K562 (cell line): ENCODE data around the gene NAE1. TPM values are rescaled to one million over a fixed set of nuclear protein-coding genes. Genes with fewer than 3 reads are reported as not detected.

Source experiments
- ATAC-seq: fragments of 200-7000 bp; cut with Tn5 transposase; 3 replicates; pipeline ENCODE4 v1.9.1; 2020; ENCODE audit warnings: moderate library complexity
- BruUV-seq: library from RNA; stranded (reverse); fragments of 400-500 nt; replicated peaks from 2 replicates; lab custom pipeline; 2021; lab: Mats Ljungman, UMichigan
- CTCF ChIA-PET: fragments of 300-600 bp; formaldehyde crosslinking; extraction: SDS; loops from one replicate; lab custom pipeline; 2021; ENCODE audit warnings: low intra/inter-chr PET ratio; lab: Yijun Ruan, JAX
- POLR2A ChIA-PET: fragments of 300-600, 350-650 bp; sonication (Branson Sonifier 250); formaldehyde crosslinking; extraction: SDS; loops from one replicate; lab custom pipeline; 2021; ENCODE audit warnings: antibody characterized with exemption, inconsistent platforms; lab: Yijun Ruan, JAX
- DNase-seq, 4 experiments: peaks; one replicate each; pipeline versions ENCODE4 v3.0.0 to v3.0.0-alpha.2; 2011 to 2018; ENCODE audit warnings: low spot score in 3 of 4, mixed read lengths in 3 of 4; ENCODE audit errors: extremely low read depth in 1 of 4
- FAIRE-seq: peaks from 2 replicates; lab custom pipeline; 2011; peaks lifted over from hg19 to GRCh38; lab: Jason Lieb, UNC
- H2AFZ ChIP-seq: 2 replicates; pipeline ENCODE4 v1.6.0; 2011; ENCODE audit warnings: low read depth, low read length, control low read depth, inconsistent platforms
- H3K27ac ChIP-seq: fragments of 200-600 bp; 3 replicates; pipeline ENCODE4 v1.8.0; 2011; ENCODE audit warnings: low read depth, mild to moderate bottlenecking, control low read depth, inconsistent platforms, low read length, moderate library complexity, mixed read lengths; ENCODE audit errors: extremely low read depth
- H3K27me3 ChIP-seq, 2 experiments: fragments of 300-600 bp in 1 of 2; 2 replicates in 1 of 2; 3 replicates in 1 of 2; pipeline versions ENCODE4 v1.6.0 to v1.8.0; 2011; ENCODE audit warnings: inconsistent platforms in 2 of 2, low read length in 2 of 2, mild to moderate bottlenecking in 1 of 2, mixed read lengths in 1 of 2, moderate library complexity in 1 of 2; ENCODE audit not compliant: control insufficient read depth in 2 of 2, insufficient read depth in 2 of 2
- H3K36me3 ChIP-seq: fragments of 300-600 bp; 3 replicates; pipeline ENCODE4 v1.8.0; 2011; ENCODE audit warnings: mild to moderate bottlenecking, low read length, inconsistent platforms; ENCODE audit not compliant: control insufficient read depth, insufficient read depth
- H3K4me1 ChIP-seq, 2 experiments: fragments of 200-600 bp in 1 of 2; replicated peaks in 1 of 2; 2 replicates in 1 of 2; 3 replicates in 1 of 2; pipeline versions ENCODE4 v1.5.1 to v1.8.0; 2011; ENCODE audit warnings: inconsistent platforms in 2 of 2, low read length in 2 of 2, mild to moderate bottlenecking in 1 of 2, mixed read lengths in 1 of 2, moderate library complexity in 1 of 2; ENCODE audit not compliant: control insufficient read depth in 2 of 2, insufficient read depth in 2 of 2
- H3K4me2 ChIP-seq: 2 replicates; pipeline ENCODE4 v1.6.1; 2011; ENCODE audit warnings: low read length, control low read depth, inconsistent platforms, mixed read lengths; ENCODE audit not compliant: insufficient read depth
- H3K4me3 ChIP-seq: fragments of 200-600 bp; sonication (generic), shearing (Covaris generic); 2 replicates; pipeline ENCODE4 v1.5.1; 2016; ENCODE audit warnings: control low read depth, inconsistent platforms
- H3K79me2 ChIP-seq: fragments of 200-600 bp; 3 replicates; pipeline ENCODE4 v1.8.0; 2011; ENCODE audit warnings: low read length, inconsistent platforms; ENCODE audit not compliant: control insufficient read depth, insufficient read depth
- H3K9ac ChIP-seq, 2 experiments: 2 replicates each; pipeline versions ENCODE4 v1.6.0 to v1.6.1; 2011; ENCODE audit warnings: low read depth in 2 of 2, low read length in 2 of 2, control low read depth in 1 of 2, inconsistent platforms in 1 of 2, mild to moderate bottlenecking in 1 of 2, mixed read lengths in 1 of 2; ENCODE audit not compliant: insufficient read depth in 1 of 2
- H3K9me1 ChIP-seq: one replicate; pipeline ENCODE4 v1.6.0; 2011; ENCODE audit warnings: inconsistent platforms, mild to moderate bottlenecking, low read length, moderate library complexity; ENCODE audit not compliant: control insufficient read depth, insufficient read depth
- H3K9me3 ChIP-seq: replicated peaks from 2 replicates; pipeline ENCODE4 v1.5.1; 2011; ENCODE audit warnings: low read depth, low read length, inconsistent platforms; ENCODE audit not compliant: control insufficient read depth, insufficient read depth
- H4K20me1 ChIP-seq: replicated peaks from 2 replicates; pipeline ENCODE4 v1.6.1; 2011; ENCODE audit warnings: low read length, inconsistent platforms, mixed read lengths; ENCODE audit not compliant: control insufficient read depth, insufficient read depth
- IRF2 ChIP-seq: sonication (generic); formaldehyde crosslinking; IDR thresholded peaks from 2 replicates; pipeline ENCODE4 v1.8.1; 2022; ENCODE audit warnings: mild to moderate bottlenecking, missing genetic modification reagents
- KLF10 ChIP-seq: fragments of 250-450 bp; sonication (Bioruptor Pico); IDR thresholded peaks from 2 replicates; pipeline ENCODE4 v1.6.1; 2021; ENCODE audit warnings: matching md5 sums
- MED1 ChIP-seq: sonication (generic); formaldehyde crosslinking; IDR thresholded peaks from 2 replicates; pipeline ENCODE4 v1.8.1; 2023; ENCODE audit warnings: missing genetic modification reagents, borderline replicate concordance
- PHB ChIP-seq: fragments of 250-450 bp; sonication (Bioruptor Pico); IDR thresholded peaks from 2 replicates; pipeline ENCODE4 v1.5.0; 2021
- ZC3H11A ChIP-seq: IDR thresholded peaks from 2 replicates; pipeline ENCODE4 v1.6.1; 2012; ENCODE audit warnings: low read depth, low read length, improper control_type of control experiment
- ZNF764 ChIP-seq: fragments of 250-450 bp; sonication (Bioruptor Pico); IDR thresholded peaks from 2 replicates; pipeline ENCODE4 v1.4.0; 2020; ENCODE audit warnings: low read depth, mild to moderate bottlenecking, moderate library complexity
- WGBS: fragments of 100-300 bp; shearing (Covaris generic); methylation state at CpG from one replicate; pipeline ENCODE4 v1.1.6; 2016; ENCODE audit warnings: low coverage, mixed read lengths; ENCODE audit not compliant: insufficient coverage; ENCODE audit errors: missing lambda C conversion rate; 5-methylcytosine and 5-hydroxymethylcytosine counted together
- in situ Hi-C: fragments of 300-500 bp; cut with MboI; formaldehyde crosslinking; loops from 4 replicates; pipeline ENCODE4 v1.15.0; 2018; ENCODE audit warnings: inconsistent platforms, mixed read lengths
- intact Hi-C: fragments of 100-400 bp; cut with micrococcal nuclease; formaldehyde crosslinking; loops from 2 replicates; pipeline ENCODE4 v1.14.2; 2022
- polyA plus RNA-seq, 8 experiments: library from polyadenylated mRNA; depleted of rRNA in 4 of 8; stranded (reverse) in 5 of 8; unstranded in 3 of 8; fragments of >200 nt; fragmentation: Nextera tagmentation in 2 of 8; fragmentation: Illumina TruSeq in 1 of 8; extraction: Ambion mirVana in 2 of 8; extraction: Trizol in 1 of 8; gene quantifications; 2 replicates each; pipeline versions ENCODE4 v1.2.1 to v1.2.3, GENCODE V29; 2011 to 2014; ENCODE audit warnings: inconsistent platforms in 1 of 8, missing spikeins in 1 of 8
- total RNA-seq, 7 experiments: library from RNA; depleted of rRNA in 6 of 7; stranded (reverse); fragments of >200 nt in 6 of 7; fragmentation: Illumina TruSeq in 2 of 7; extraction: Trizol in 2 of 7; gene quantifications; 2 replicates each; pipeline versions ENCODE4 v1.2.1 to v1.2.3, GENCODE V29; 2011 to 2021; ENCODE audit warnings: low replicate concordance in 1 of 7
- TF ChIP-seq, protein P1 (sequence below), 2 experiments: fragments of 450-650 bp; formaldehyde crosslinking in 1 of 2; IDR thresholded peaks; 2 replicates each; pipeline versions ENCODE4 v1.4.0 to v1.6.1; 2014 to 2020; ENCODE audit warnings: mild to moderate bottlenecking in 2 of 2, borderline replicate concordance in 1 of 2, low read depth in 1 of 2
- TF ChIP-seq, protein P2 (sequence below): sonication (generic); formaldehyde crosslinking; IDR thresholded peaks from 2 replicates; pipeline ENCODE4 v1.8.0; 2022; ENCODE audit warnings: mild to moderate bottlenecking, missing genetic modification reagents

Gene NAE1
- total and polyA plus RNA-seq, 9 of the 15 experiments (the other 6 are each of a cell fraction or from before 2014, with no cell fraction given) = 165 to 294 (median 230) TPM

DNA sequence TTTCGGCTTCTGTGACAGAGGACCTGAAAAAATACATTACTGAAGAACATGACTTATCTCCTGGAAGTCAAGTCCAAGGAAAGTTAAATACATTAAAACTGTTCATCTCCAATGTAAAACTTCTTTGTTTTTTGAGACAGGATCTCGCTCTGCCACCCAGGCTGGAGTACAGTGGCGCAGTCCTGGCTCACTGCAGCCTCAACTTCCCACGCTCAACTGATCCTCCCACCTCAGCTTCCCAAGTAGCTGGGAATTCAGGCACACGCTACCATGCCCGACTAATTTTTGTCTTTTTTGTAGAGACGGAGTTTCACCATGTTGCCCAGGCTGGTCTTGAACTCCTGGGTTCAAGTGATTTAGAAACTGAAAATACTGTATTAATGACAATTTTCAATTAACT, 19.7 kb downstream of the NAE1 start:
- no TSS peak for BruUV-seq
- POLR2A ChIA-PET = interaction anchor here (0.6 to 1.0 kb wide), 3 partner anchors 10 to 19 kb away, joined by 3 to 5 read pairs (median 3); partner anchors contain the start of gene TERB1
- 93% methylated on average over 7 of the region's 7 CpGs for WGBS
- Histone ChIP-seq H2AFZ (no peak overlapping the region), H3K79me2 (no peaks in the 10 kb centered on the region), H3K4me2 (no peak overlapping the region), H3K4me3 (no peak overlapping the region), H3K4me1 (no peaks in the 10 kb centered on the region), H3K27ac (no peak overlapping the region), H3K9ac (no peak overlapping the region), H3K9me3 (no peaks in the 10 kb centered on the region), H3K36me3 (peaks cover 88% of the 10 kb centered on the region), H3K9me1 (no peaks in the 10 kb centered on the region), H3K27me3 (no peaks in the 10 kb centered on the region), H4K20me1 (no peaks in the 10 kb centered on the region)
- FAIRE-seq (no peak), DNase-seq (no peak), ATAC-seq (no peak)
- CTCF ChIA-PET = no interaction called here
- intact Hi-C loops (no loop called here), in situ Hi-C loops (no loop called here)
- no peak for TF ChIP-seq ZC3H11A
- TF ChIP-seq PHB (CRISPR knock-in tag) = no peak
- TF ChIP-seq ZNF764 (CRISPR knock-in tag) = no peak
- TF ChIP-seq, protein P1, sequence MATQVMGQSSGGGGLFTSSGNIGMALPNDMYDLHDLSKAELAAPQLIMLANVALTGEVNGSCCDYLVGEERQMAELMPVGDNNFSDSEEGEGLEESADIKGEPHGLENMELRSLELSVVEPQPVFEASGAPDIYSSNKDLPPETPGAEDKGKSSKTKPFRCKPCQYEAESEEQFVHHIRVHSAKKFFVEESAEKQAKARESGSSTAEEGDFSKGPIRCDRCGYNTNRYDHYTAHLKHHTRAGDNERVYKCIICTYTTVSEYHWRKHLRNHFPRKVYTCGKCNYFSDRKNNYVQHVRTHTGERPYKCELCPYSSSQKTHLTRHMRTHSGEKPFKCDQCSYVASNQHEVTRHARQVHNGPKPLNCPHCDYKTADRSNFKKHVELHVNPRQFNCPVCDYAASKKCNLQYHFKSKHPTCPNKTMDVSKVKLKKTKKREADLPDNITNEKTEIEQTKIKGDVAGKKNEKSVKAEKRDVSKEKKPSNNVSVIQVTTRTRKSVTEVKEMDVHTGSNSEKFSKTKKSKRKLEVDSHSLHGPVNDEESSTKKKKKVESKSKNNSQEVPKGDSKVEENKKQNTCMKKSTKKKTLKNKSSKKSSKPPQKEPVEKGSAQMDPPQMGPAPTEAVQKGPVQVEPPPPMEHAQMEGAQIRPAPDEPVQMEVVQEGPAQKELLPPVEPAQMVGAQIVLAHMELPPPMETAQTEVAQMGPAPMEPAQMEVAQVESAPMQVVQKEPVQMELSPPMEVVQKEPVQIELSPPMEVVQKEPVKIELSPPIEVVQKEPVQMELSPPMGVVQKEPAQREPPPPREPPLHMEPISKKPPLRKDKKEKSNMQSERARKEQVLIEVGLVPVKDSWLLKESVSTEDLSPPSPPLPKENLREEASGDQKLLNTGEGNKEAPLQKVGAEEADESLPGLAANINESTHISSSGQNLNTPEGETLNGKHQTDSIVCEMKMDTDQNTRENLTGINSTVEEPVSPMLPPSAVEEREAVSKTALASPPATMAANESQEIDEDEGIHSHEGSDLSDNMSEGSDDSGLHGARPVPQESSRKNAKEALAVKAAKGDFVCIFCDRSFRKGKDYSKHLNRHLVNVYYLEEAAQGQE (IDR thresholded peaks at IDR 0.05; ENCODE audit: borderline replicate concordance) = no peak
- TF ChIP-seq, protein P1 (CRISPR knock-in tag; IDR thresholded peaks at IDR 0.05; ENCODE audit: low read depth) = no peak
- no peak for TF ChIP-seq IRF2 (CRISPR knock-in tag)
- no peak for TF ChIP-seq MED1
- TF ChIP-seq, protein P2, sequence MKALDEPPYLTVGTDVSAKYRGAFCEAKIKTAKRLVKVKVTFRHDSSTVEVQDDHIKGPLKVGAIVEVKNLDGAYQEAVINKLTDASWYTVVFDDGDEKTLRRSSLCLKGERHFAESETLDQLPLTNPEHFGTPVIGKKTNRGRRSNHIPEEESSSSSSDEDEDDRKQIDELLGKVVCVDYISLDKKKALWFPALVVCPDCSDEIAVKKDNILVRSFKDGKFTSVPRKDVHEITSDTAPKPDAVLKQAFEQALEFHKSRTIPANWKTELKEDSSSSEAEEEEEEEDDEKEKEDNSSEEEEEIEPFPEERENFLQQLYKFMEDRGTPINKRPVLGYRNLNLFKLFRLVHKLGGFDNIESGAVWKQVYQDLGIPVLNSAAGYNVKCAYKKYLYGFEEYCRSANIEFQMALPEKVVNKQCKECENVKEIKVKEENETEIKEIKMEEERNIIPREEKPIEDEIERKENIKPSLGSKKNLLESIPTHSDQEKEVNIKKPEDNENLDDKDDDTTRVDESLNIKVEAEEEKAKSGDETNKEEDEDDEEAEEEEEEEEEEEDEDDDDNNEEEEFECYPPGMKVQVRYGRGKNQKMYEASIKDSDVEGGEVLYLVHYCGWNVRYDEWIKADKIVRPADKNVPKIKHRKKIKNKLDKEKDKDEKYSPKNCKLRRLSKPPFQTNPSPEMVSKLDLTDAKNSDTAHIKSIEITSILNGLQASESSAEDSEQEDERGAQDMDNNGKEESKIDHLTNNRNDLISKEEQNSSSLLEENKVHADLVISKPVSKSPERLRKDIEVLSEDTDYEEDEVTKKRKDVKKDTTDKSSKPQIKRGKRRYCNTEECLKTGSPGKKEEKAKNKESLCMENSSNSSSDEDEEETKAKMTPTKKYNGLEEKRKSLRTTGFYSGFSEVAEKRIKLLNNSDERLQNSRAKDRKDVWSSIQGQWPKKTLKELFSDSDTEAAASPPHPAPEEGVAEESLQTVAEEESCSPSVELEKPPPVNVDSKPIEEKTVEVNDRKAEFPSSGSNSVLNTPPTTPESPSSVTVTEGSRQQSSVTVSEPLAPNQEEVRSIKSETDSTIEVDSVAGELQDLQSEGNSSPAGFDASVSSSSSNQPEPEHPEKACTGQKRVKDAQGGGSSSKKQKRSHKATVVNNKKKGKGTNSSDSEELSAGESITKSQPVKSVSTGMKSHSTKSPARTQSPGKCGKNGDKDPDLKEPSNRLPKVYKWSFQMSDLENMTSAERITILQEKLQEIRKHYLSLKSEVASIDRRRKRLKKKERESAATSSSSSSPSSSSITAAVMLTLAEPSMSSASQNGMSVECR (CRISPR knock-in tag) = no peak
- no peak for TF ChIP-seq KLF10 (CRISPR knock-in tag)
